DMS 273 (cell line): Measurements from ENCODE around the gene TAX1BP3.

ENCODE experiments used
- DNase-seq: peaks from one replicate; lab custom pipeline; 2025; ENCODE audit not compliant: unreplicated experiment; lab: John Stamatoyannopoulos, UW

TAX1BP3 gene

GRCh38 chr17:3630781-3631180 lies 37.6 kb downstream of the TAX1BP3 start:
- no peak for DNase-seq

DNA sequence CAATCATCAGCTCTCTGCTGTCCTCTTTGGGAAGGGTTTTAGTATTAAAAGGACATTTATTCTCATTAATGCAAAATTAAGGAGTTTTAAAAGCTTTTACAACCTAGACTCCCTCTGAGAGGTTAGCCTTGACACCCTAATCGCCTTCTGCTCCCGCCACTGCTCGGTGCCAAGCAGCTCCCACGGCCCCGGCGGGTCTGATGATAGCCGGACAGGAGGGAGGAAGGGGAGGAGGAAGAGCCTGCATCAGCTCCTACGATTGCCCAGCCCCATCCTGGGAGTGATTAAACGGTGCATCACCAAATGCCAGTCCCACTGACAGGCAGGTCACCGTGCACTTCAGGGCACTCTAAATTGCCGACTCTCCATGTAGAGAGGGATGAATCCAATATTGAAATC lies 40.6 kb downstream of the TAX1BP3 start:
- no peak for DNase-seq

DNA sequence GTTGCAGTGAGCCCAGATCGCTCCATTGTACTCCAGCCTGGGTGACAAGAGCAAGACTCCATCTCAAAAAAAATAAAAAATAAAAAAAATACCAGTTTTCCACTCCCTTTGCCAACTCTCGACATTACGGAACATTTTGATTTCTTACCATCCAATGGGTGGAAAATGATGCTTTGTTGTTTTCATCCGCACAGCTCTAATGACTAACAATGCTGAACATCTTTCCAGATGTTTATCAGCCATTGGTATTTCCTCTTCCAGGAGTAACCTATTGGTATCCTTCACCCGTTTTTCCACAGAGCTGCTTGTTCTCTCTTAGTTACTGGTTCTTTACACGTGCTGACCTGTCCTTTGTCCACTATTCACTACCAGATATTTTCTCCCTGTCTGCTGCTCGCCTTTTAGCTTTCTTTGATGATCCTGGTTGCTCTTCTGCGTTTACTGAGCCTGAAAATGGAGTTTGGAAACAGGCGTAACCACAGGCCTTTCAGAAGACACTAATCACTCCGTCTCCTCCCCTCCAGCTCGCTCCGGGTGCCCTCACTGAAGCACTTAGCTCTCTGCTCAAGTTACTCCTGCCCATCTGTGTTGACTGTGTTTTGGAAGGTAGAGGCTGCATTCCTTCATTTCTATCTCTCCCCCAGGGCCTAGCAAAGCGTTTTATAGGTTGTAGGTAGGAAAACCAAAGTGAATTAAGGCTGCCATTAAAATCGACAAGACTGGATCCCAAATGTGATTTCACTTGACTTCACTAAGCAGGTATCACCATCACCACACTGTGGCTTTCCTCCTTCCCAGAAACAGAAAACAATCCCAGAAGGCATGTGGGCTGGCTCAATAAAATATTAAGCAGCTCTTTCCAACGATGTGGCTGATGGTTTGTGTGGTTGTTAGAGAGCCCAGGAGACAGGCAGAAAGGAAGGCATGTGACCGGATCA lies 41.3 kb downstream of the TAX1BP3 start:
- no peak for DNase-seq

DNA sequence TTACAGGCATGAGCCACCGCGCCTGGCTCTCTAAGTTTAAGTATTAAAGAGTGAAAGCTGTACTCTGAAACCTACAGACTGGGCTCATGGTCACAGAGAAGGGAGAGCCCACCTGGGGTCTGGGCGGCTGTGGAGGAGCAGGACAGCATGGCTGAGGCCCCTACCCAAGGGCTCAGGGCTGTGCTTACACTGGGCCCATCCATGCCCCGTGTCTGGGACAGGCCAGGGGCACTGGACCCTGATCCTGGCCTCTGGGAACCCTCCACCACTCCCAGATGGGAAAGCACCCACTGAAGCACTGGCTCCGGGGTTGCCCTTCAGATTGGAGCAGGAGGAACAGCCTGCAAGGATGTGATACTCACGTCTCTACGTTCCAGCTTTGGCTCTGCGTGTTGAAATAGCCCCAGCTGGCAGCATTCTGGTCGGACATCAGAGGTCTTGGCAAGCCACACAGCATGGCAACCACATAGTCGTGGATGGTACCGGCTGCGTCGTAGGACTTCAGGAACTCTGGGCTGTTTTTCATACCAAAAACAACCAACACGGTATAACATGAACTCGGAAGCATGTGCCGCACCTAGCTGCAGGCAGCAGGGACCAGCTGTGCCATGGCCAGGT lies 45.3 kb downstream of the TAX1BP3 start:
- DNase-seq = no peak

- DNase-seq = no peak
These were observed 47.1 kb downstream of the TAX1BP3 start for GRCh38 chr17:3621146-3621720.

DNA sequence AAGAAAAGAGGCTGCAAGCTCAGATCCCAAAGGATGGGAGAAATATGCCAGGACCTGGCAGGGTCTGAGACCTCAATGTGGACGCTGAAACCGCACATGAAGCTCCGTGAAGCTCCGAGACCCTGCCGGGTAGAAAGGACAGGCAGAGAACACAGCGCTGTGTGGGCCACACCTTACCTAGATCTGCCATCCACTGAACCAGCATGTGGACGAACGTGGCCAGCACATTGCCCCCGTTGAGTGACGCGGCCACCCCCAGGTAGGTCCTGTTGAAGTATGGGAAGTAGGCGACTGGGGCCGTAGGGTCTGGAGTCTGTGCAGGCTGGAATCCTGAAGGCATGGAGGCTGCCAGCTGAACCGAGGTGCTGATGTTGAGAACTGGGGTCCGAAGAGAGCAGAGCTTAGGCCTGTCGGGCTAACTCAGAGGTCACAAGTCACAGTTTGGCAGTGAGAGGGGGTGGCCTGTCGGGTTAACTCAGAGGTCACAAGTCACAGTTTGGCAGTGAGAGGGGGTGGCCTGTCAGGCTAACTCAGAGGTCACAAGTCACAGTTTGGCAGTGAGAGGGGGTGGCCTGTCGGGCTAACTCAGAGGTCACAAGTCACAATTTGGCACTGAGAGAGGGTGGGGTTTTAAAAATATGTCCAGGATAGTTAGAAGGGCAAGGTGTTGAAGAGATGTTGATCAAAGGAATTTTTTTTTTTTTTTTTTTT lies 53.1 kb downstream of the TAX1BP3 start:
- DNase-seq = no peak

DNA sequence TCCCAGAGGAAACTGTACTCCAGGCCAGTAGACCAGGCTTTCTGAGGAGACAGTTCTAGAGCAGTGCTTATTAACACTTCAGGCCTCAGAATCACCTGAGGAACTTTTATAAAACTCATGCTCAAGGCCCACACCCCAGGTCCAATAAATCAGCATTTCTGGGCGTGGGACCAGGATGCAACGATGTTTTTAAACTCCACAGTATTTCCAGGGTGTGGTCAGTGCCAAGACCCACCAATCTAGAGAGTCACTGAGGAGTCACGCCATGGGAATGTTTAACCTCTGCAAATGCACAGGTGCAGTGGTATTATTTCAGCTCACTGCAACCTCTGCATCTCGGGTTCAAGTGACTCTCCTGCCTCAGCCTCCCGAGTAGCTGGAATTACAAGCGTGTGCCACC lies 55.3 kb downstream of the TAX1BP3 start:
- no peak for DNase-seq
